ENCODE results near the gene EDIL3.
A peak's percentile ranks its signal among the peaks of the same experiment; 100 is the strongest.

EDIL3 gene

DNA sequence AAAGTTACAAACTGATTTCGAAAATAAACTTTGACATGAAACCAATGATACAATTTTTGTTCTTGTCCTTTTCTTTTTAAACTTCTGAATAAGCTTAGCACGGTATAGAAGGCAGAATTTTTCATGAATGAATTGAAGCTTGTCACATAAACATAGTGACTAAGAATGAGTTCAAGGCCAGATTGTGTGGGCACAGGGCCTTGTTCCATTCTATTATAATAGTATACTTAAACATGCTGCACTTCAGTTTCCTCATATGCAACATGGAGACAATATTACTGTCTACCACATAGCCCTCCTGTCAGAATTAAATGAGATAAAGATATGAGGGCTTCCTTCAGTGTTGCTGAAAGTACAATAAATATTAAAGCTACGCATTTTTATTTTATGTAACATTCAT, 459.8 kb downstream of the EDIL3 start:
- Histone ChIP-seq H3K4me2 (ENCODE audit: low read length, poor library complexity, severe bottlenecking) (no peak overlapping the region), H4K8ac (ENCODE audit: low read length) (no peak overlapping the region), H2BK120ac (ENCODE audit: low read depth, low read length) (no peak overlapping the region), H2AFZ (ENCODE audit: low read depth, low read length) (no peak overlapping the region), H3K27me3 (ENCODE audit: control insufficient read depth in 1 of 2, insufficient read depth in 1 of 2, low read length in 2 of 2) (peaks cover 0 to 3% of the 10 kb centered on the region in 2 experiments), H2AK5ac (ENCODE audit: low read length, severe bottlenecking) (no peak overlapping the region), H3K4me1 (ENCODE audit: control insufficient read depth, insufficient read depth, low read depth, low read length) (peaks cover 7% of the 10 kb centered on the region), H3K79me1 (replicated peaks; ENCODE audit: low read length, poor library complexity, severe bottlenecking) (peaks cover 2% of the 10 kb centered on the region), H2BK5ac (ENCODE audit: low read depth, low read length, poor library complexity, severe bottlenecking) (no peak overlapping the region), H2BK12ac (ENCODE audit: low read length in 2 of 2) (no peak overlapping the region), H3K9ac (ENCODE audit: low read length) (no peak overlapping the region), H2BK15ac (ENCODE audit: low read depth, poor library complexity, severe bottlenecking) (no peak overlapping the region), H3K27ac (ENCODE audit: low read length, poor library complexity, severe bottlenecking) (peak overlapping the region; percentile 84), H3K4ac (ENCODE audit: low read depth in 1 of 2, low read length in 2 of 2) (no peak overlapping the region), H3K23ac (ENCODE audit: low read length in 2 of 2) (no peak overlapping the region), H3K4me3 (ENCODE audit: insufficient read depth in 1 of 2, low read depth in 1 of 2, low read length in 2 of 2) (no peak overlapping the region), H4K91ac (ENCODE audit: low read length) (no peak overlapping the region), H3K14ac (ENCODE audit: low read length in 2 of 2) (no peak overlapping the region), H3K36me3 (ENCODE audit: control insufficient read depth in 1 of 2, insufficient read depth in 2 of 2, low read depth in 1 of 2, low read length in 2 of 2) (no peaks in the 10 kb centered on the region), H3K18ac (ENCODE audit: low read depth in 1 of 2, low read length in 2 of 2) (no peak overlapping the region), H3K9me3 (ENCODE audit: control insufficient read depth, low read length) (no peaks in the 10 kb centered on the region)
- WGBS = no CpG with 5 or more reads among the region's 3 CpGs
- peak; percentile 43 for DNase-seq

DNA sequence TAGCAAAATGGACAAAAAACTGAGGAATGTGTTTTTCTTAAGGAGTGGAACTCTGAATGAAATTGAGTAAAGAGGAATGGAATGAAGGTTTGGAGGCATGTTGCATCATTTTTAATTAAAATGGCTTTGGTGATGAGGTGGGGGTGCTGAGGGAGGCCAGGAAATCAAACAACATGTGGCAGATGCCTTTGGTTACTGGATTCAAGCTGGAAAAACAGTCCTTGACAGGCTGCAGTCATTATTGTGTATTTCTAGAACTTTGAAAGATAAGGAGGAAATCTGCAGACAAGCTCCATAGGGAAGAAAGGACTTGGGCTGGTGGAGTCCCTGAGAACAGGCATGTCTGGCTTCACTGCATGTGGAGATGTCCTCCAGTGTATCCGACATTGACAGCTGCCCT, 460.5 kb downstream of the EDIL3 start:
- H4K8ac ChIP-seq (ENCODE audit: low read length) = no peak overlapping the region
- H3K4me3 ChIP-seq (ENCODE audit: insufficient read depth in 1 of 2, low read depth in 1 of 2, low read length in 2 of 2) = no peak overlapping the region
- peak overlapping the region; percentile 84 for H3K27ac ChIP-seq (ENCODE audit: low read length, poor library complexity, severe bottlenecking)
- H3K14ac ChIP-seq (ENCODE audit: low read length in 2 of 2) = peak overlapping the region in 1 of 2 experiments; percentile 11
- H2BK5ac ChIP-seq (ENCODE audit: low read depth, low read length, poor library complexity, severe bottlenecking) = no peak overlapping the region
- no peak overlapping the region for H3K4ac ChIP-seq (ENCODE audit: low read depth in 1 of 2, low read length in 2 of 2)
- H4K91ac ChIP-seq (ENCODE audit: low read length) = peak overlapping the region; percentile 55
- H3K36me3 ChIP-seq (ENCODE audit: control insufficient read depth in 1 of 2, insufficient read depth in 2 of 2, low read depth in 1 of 2, low read length in 2 of 2) = no peaks in the 10 kb centered on the region
- H3K79me1 ChIP-seq (replicated peaks; ENCODE audit: low read length, poor library complexity, severe bottlenecking) = peaks cover 2% of the 10 kb centered on the region
- H2AFZ ChIP-seq (ENCODE audit: low read depth, low read length) = no peak overlapping the region
- no peaks in the 10 kb centered on the region for H3K9me3 ChIP-seq (ENCODE audit: control insufficient read depth, low read length)
- H3K27me3 ChIP-seq (ENCODE audit: control insufficient read depth in 1 of 2, insufficient read depth in 1 of 2, low read length in 2 of 2) = peaks cover 0 to 3% of the 10 kb centered on the region in 2 experiments
- H3K23ac ChIP-seq (ENCODE audit: low read length in 2 of 2) = no peak overlapping the region
- no peak overlapping the region for H2BK15ac ChIP-seq (ENCODE audit: low read depth, poor library complexity, severe bottlenecking)
- no peak overlapping the region for H3K4me2 ChIP-seq (ENCODE audit: low read length, poor library complexity, severe bottlenecking)
- H3K4me1 ChIP-seq (ENCODE audit: control insufficient read depth, insufficient read depth, low read depth, low read length) = peaks cover 3% of the 10 kb centered on the region
- H3K9ac ChIP-seq (ENCODE audit: low read length) = no peak overlapping the region
- peak overlapping the region; percentile 31 to 97 for H2BK12ac ChIP-seq (ENCODE audit: low read length in 2 of 2)
- DNase-seq = peak; percentile 24
- no peak overlapping the region for H2BK120ac ChIP-seq (ENCODE audit: low read depth, low read length)
- 0% methylated on average over 1 of the region's 1 CpG for WGBS
- H3K18ac ChIP-seq (ENCODE audit: low read depth in 1 of 2, low read length in 2 of 2) = peak overlapping the region in 1 of 2 experiments; percentile 98
- peak overlapping the region; percentile 28 for H2AK5ac ChIP-seq (ENCODE audit: low read length, severe bottlenecking)

DNA sequence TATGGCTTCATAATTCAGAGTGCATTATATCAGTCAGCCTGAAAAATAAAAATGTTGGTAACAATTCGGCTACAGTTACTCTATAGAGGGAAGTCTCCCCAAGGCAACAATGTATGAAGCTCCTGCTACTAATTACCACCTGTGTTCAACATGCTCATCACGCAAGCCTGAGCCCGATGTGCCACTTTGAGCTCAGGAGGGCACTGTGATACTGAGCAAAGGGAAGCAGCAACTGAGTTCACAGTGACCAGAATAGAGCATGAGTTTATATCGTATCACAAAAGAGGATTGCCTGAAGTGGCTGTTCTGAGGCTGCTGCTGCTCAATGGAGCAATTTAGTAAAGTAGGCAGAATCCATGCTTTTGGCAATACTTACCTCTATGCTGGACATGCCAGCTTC, 462.0 kb downstream of the EDIL3 start:
- Histone ChIP-seq H3K79me1 (replicated peaks; ENCODE audit: low read length, poor library complexity, severe bottlenecking) (peaks cover 2% of the 10 kb centered on the region), H4K8ac (ENCODE audit: low read length) (no peak overlapping the region), H3K36me3 (ENCODE audit: control insufficient read depth in 1 of 2, insufficient read depth in 2 of 2, low read depth in 1 of 2, low read length in 2 of 2) (no peaks in the 10 kb centered on the region), H2BK15ac (ENCODE audit: low read depth, poor library complexity, severe bottlenecking) (no peak overlapping the region), H3K14ac (ENCODE audit: low read length in 2 of 2) (no peak overlapping the region), H3K18ac (ENCODE audit: low read depth in 1 of 2, low read length in 2 of 2) (peak overlapping the region in 1 of 2 experiments; percentile 15), H3K4ac (ENCODE audit: low read depth in 1 of 2, low read length in 2 of 2) (no peak overlapping the region), H3K4me3 (ENCODE audit: insufficient read depth in 1 of 2, low read depth in 1 of 2, low read length in 2 of 2) (no peak overlapping the region), H2AK5ac (ENCODE audit: low read length, severe bottlenecking) (no peak overlapping the region), H3K27ac (ENCODE audit: low read length, poor library complexity, severe bottlenecking) (no peak overlapping the region), H2BK12ac (ENCODE audit: low read length in 2 of 2) (peak overlapping the region in 1 of 2 experiments; percentile 3), H3K9me3 (ENCODE audit: control insufficient read depth, low read length) (no peaks in the 10 kb centered on the region), H3K4me1 (ENCODE audit: control insufficient read depth, insufficient read depth, low read depth, low read length) (peaks cover 3% of the 10 kb centered on the region), H2BK5ac (ENCODE audit: low read depth, low read length, poor library complexity, severe bottlenecking) (no peak overlapping the region), H3K27me3 (ENCODE audit: control insufficient read depth in 1 of 2, insufficient read depth in 1 of 2, low read length in 2 of 2) (peaks cover 0 to 3% of the 10 kb centered on the region in 2 experiments), H2BK120ac (ENCODE audit: low read depth, low read length) (no peak overlapping the region), H3K9ac (ENCODE audit: low read length) (no peak overlapping the region), H4K91ac (ENCODE audit: low read length) (no peak overlapping the region), H2AFZ (ENCODE audit: low read depth, low read length) (no peak overlapping the region), H3K23ac (ENCODE audit: low read length in 2 of 2) (no peak overlapping the region), H3K4me2 (ENCODE audit: low read length, poor library complexity, severe bottlenecking) (no peak overlapping the region)
- WGBS = 99% methylated on average over 4 of the region's 4 CpGs
- DNase-seq = no peak

DNA sequence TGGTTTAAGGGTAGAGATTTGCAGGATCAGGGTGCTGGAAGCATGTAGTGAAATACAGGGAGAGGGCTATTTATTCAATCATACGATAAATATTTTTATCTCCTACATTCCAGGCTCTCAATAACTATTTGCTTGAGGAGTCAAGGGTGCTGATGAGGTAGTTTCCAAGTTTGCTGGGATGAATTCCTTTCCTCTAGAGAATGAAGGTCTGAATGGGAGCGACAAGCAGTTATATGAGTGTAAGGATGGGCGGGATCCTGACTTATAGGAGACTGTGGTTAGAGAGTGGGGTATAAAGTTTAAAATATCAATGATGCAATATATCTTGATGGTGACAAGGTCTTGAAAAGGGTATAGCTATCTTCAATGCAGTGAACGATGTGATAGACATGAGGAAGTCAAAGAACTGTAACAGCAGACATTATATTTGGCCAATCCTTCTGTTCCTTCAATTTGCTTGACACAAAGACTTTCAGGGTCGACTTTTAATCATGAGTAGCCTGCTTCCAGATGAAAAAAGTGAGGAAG, 462.9 kb downstream of the EDIL3 start:
- no peak overlapping the region for H3K18ac ChIP-seq (ENCODE audit: low read depth in 1 of 2, low read length in 2 of 2)
- no peak overlapping the region for H2BK120ac ChIP-seq (ENCODE audit: low read depth, low read length)
- peaks cover 0 to 3% of the 10 kb centered on the region in 2 experiments for H3K27me3 ChIP-seq (ENCODE audit: control insufficient read depth in 1 of 2, insufficient read depth in 1 of 2, low read length in 2 of 2)
- H2BK15ac ChIP-seq (ENCODE audit: low read depth, poor library complexity, severe bottlenecking) = no peak overlapping the region
- H3K79me1 ChIP-seq (replicated peaks; ENCODE audit: low read length, poor library complexity, severe bottlenecking) = no peaks in the 10 kb centered on the region
- H4K8ac ChIP-seq (ENCODE audit: low read length) = no peak overlapping the region
- H3K4me3 ChIP-seq (ENCODE audit: insufficient read depth in 1 of 2, low read depth in 1 of 2, low read length in 2 of 2) = no peak overlapping the region
- WGBS = 88% methylated on average over 4 of the region's 5 CpGs
- DNase-seq = no peak
- no peak overlapping the region for H3K4ac ChIP-seq (ENCODE audit: low read depth in 1 of 2, low read length in 2 of 2)
- no peak overlapping the region for H2AK5ac ChIP-seq (ENCODE audit: low read length, severe bottlenecking)
- no peak overlapping the region for H2AFZ ChIP-seq (ENCODE audit: low read depth, low read length)
- H3K9me3 ChIP-seq (ENCODE audit: control insufficient read depth, low read length) = no peaks in the 10 kb centered on the region
- no peak overlapping the region for H2BK12ac ChIP-seq (ENCODE audit: low read length in 2 of 2)
- H3K27ac ChIP-seq (ENCODE audit: low read length, poor library complexity, severe bottlenecking) = no peak overlapping the region
- H3K36me3 ChIP-seq (ENCODE audit: control insufficient read depth in 1 of 2, insufficient read depth in 2 of 2, low read depth in 1 of 2, low read length in 2 of 2) = no peaks in the 10 kb centered on the region
- no peak overlapping the region for H3K14ac ChIP-seq (ENCODE audit: low read length in 2 of 2)
- H3K9ac ChIP-seq (ENCODE audit: low read length) = no peak overlapping the region
- no peak overlapping the region for H3K23ac ChIP-seq (ENCODE audit: low read length in 2 of 2)
- H4K91ac ChIP-seq (ENCODE audit: low read length) = no peak overlapping the region
- no peak overlapping the region for H3K4me2 ChIP-seq (ENCODE audit: low read length, poor library complexity, severe bottlenecking)
- H3K4me1 ChIP-seq (ENCODE audit: control insufficient read depth, insufficient read depth, low read depth, low read length) = peaks cover 3% of the 10 kb centered on the region
- H2BK5ac ChIP-seq (ENCODE audit: low read depth, low read length, poor library complexity, severe bottlenecking) = no peak overlapping the region
